ENCODE measurements around the gene CDC42BPA. TPM values are rescaled to one million over a fixed set of nuclear protein-coding genes. Genes with fewer than 3 reads are reported as not detected.

CDC42BPA gene
- total and polyA plus RNA-seq, 2 donors (not counting 1 experiment from before 2014, with no cell fraction given), result 26.4 to 77.1 TPM

DNA sequence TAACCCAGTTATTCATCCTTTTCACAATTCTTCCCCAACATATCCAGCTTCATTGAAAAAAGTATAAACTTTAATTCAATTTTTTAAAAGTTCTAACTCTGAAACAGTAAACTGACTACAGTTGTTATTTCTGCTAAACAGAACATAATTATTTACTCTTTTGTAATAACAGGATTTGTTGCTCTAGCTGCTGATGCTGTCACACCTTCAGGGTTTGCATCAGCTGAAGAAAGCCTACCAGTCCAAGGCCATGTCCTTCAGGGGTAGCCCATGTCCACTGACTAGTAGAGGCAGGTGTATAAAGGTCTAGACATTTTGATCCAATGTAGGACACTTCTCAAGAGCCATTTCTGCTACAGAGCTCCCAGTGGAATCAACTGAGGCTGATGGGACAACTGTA is 107.7 kb downstream of the CDC42BPA start:
- Histone ChIP-seq H3K27me3 (ENCODE audit: control insufficient read depth, insufficient read depth, low read length) (no peaks in the 10 kb centered on the region), H3K4me1 (ENCODE audit: control insufficient read depth, extremely low read depth, insufficient read depth, low read length) (no peaks in the 10 kb centered on the region), H3K36me3 (ENCODE audit: control insufficient read depth, insufficient read depth, low read length) (no peaks in the 10 kb centered on the region), H3K27ac (ENCODE audit: insufficient read depth, low read length) (no peak overlapping the region), H3K4me2 (ENCODE audit: extremely low read depth, insufficient read depth, low read length) (no peak overlapping the region), H4K20me1 (ENCODE audit: control insufficient read depth, extremely low read depth, insufficient read depth, low read length) (no peaks in the 10 kb centered on the region), H3K4me3 (replicated peaks in 1 of 4; ENCODE audit: control extremely low read depth in 1 of 4, insufficient read depth in 1 of 4, low read depth in 3 of 4, low read length in 4 of 4) (no peak overlapping the region), H3K9me3 (ENCODE audit: control insufficient read depth, insufficient read depth, low read depth, low read length) (no peaks in the 10 kb centered on the region), H2AFZ (ENCODE audit: low read length) (no peak overlapping the region), H3K79me2 (ENCODE audit: control insufficient read depth, insufficient read depth, low read length) (peaks cover 10% of the 10 kb centered on the region), H3K9ac (ENCODE audit: insufficient read depth, low read length) (no peak overlapping the region)
- no peak for TF ChIP-seq EZH2 (IDR thresholded peaks at IDR 0.05; ENCODE audit: low read length, missing control alignments)
- no peak for TF ChIP-seq CTCF (conservative IDR thresholded peaks at IDR 0.05 in 1 of 2, IDR thresholded peaks at IDR 0.05 in 1 of 2; ENCODE audit: low read depth in 1 of 2, low read length in 2 of 2)
- no peak for DNase-seq (ENCODE audit: low read depth in 2 of 2)

DNA sequence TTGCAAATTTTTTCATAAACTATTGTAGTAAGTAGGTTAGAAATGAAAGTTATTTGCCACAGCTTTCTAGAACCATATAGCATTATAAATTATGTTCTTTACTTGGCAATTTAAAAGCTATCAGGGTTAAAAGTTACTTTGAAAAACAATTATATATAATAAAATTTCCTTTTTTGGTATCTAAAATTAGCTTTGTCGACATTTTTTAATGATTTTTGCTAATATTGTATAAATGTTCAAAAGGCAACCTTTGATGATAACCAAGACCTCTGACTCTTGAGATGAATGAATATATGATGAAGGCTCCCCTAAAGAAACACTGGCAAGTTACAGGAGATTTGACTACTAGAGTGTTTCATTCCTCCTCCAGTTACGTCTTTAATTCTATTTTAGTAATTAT is 121.2 kb downstream of the CDC42BPA start:
- H3K79me2 ChIP-seq (ENCODE audit: control insufficient read depth, insufficient read depth, low read length), result no peaks in the 10 kb centered on the region
- no peak for DNase-seq (ENCODE audit: low read depth in 2 of 2)
- H3K4me1 ChIP-seq (ENCODE audit: control insufficient read depth, extremely low read depth, insufficient read depth, low read length), result no peaks in the 10 kb centered on the region
- no peaks in the 10 kb centered on the region for H4K20me1 ChIP-seq (ENCODE audit: control insufficient read depth, extremely low read depth, insufficient read depth, low read length)
- no peaks in the 10 kb centered on the region for H3K27me3 ChIP-seq (ENCODE audit: control insufficient read depth, insufficient read depth, low read length)
- no peak overlapping the region for H3K9ac ChIP-seq (ENCODE audit: insufficient read depth, low read length)
- H3K9me3 ChIP-seq (ENCODE audit: control insufficient read depth, insufficient read depth, low read depth, low read length), result no peaks in the 10 kb centered on the region
- H3K4me3 ChIP-seq (replicated peaks in 1 of 4; ENCODE audit: control extremely low read depth in 1 of 4, insufficient read depth in 1 of 4, low read depth in 3 of 4, low read length in 4 of 4), result no peak overlapping the region
- H3K36me3 ChIP-seq (ENCODE audit: control insufficient read depth, insufficient read depth, low read length), result no peaks in the 10 kb centered on the region
- no peak overlapping the region for H3K27ac ChIP-seq (ENCODE audit: insufficient read depth, low read length)
- H2AFZ ChIP-seq (ENCODE audit: low read length), result no peak overlapping the region
- H3K4me2 ChIP-seq (ENCODE audit: extremely low read depth, insufficient read depth, low read length), result no peak overlapping the region
- TF ChIP-seq CTCF (conservative IDR thresholded peaks at IDR 0.05 in 1 of 2, IDR thresholded peaks at IDR 0.05 in 1 of 2; ENCODE audit: low read depth in 1 of 2, low read length in 2 of 2), result no peak
- TF ChIP-seq EZH2 (IDR thresholded peaks at IDR 0.05; ENCODE audit: low read length, missing control alignments), result no peak

- Histone ChIP-seq H4K20me1 (ENCODE audit: control insufficient read depth, extremely low read depth, insufficient read depth, low read length) (no peaks in the 10 kb centered on the region), H3K9me3 (ENCODE audit: control insufficient read depth, insufficient read depth, low read depth, low read length) (no peaks in the 10 kb centered on the region), H3K36me3 (ENCODE audit: control insufficient read depth, insufficient read depth, low read length) (no peaks in the 10 kb centered on the region), H3K4me1 (ENCODE audit: control insufficient read depth, extremely low read depth, insufficient read depth, low read length) (peaks cover 2% of the 10 kb centered on the region), H3K4me3 (replicated peaks in 1 of 4; ENCODE audit: control extremely low read depth in 1 of 4, insufficient read depth in 1 of 4, low read depth in 3 of 4, low read length in 4 of 4) (no peak overlapping the region), H3K27me3 (ENCODE audit: control insufficient read depth, insufficient read depth, low read length) (no peaks in the 10 kb centered on the region), H3K79me2 (ENCODE audit: control insufficient read depth, insufficient read depth, low read length) (peaks cover 3% of the 10 kb centered on the region), H3K4me2 (ENCODE audit: extremely low read depth, insufficient read depth, low read length) (peak overlapping the region; percentile 78), H3K9ac (ENCODE audit: insufficient read depth, low read length) (no peak overlapping the region), H2AFZ (ENCODE audit: low read length) (no peak overlapping the region), H3K27ac (ENCODE audit: insufficient read depth, low read length) (peak overlapping the region; percentile 37)
- peak; percentile 95 to 97 for DNase-seq (ENCODE audit: low read depth in 2 of 2)
- TF ChIP-seq EZH2 (IDR thresholded peaks at IDR 0.05; ENCODE audit: low read length, missing control alignments) (no peak), CTCF (conservative IDR thresholded peaks at IDR 0.05 in 1 of 2, IDR thresholded peaks at IDR 0.05 in 1 of 2; ENCODE audit: low read depth in 1 of 2, low read length in 2 of 2) (no peak)
Measured at GRCh38 chr1:227192163-227192562, 126.1 kb downstream of the CDC42BPA start.
